ENCODE data around the gene KIF26A.

KIF26A gene

DNA sequence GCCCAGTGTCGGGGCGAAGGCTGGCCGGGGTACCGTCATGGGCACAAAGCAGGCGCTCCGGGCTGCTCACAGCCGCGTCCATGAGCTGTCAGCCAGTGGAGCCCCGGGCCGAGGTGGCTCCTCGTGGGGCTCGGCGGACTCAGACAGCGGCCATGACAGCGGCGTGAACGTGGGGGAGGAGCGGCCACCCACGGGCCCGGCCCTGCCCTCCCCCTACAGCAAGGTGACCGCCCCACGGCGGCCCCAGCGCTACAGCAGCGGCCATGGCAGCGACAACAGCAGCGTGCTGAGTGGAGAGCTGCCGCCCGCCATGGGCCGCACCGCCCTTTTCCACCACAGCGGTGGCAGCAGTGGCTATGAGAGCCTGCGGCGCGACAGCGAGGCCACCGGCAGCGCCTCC, 39.0 kb downstream of the KIF26A start:
- DNase-seq, result no peak
- TF ChIP-seq GATA1 (IDR thresholded peaks at IDR 0.05; ENCODE audit: low read depth, low read length) (no peak), POLR2A (IDR thresholded peaks at IDR 0.05; ENCODE audit: low read length) (no peak)

DNA sequence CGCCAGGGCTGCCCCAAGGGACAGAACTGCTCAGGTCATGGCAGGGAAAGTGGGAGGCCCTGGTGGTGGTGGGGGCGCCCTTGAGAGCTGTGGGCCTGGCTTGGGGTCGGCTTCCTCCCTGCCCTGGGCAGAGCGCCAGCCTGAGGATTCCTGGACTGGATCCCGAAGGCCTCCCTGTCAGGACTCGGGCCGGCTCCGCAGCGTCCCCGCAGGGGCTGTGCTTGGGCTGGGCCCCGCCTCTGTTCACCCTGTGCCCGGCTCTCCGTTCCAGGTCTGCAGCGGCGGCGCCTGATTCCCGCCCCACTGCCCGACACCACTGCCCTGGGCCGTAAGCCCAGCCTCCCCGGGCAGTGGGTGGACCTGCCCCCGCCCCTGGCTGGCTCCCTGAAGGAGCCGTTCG, 39.9 kb downstream of the KIF26A start:
- TF ChIP-seq GATA1 (IDR thresholded peaks at IDR 0.05; ENCODE audit: low read depth, low read length) (no peak), POLR2A (IDR thresholded peaks at IDR 0.05; ENCODE audit: low read length) (no peak)
- DNase-seq, result no peak

DNA sequence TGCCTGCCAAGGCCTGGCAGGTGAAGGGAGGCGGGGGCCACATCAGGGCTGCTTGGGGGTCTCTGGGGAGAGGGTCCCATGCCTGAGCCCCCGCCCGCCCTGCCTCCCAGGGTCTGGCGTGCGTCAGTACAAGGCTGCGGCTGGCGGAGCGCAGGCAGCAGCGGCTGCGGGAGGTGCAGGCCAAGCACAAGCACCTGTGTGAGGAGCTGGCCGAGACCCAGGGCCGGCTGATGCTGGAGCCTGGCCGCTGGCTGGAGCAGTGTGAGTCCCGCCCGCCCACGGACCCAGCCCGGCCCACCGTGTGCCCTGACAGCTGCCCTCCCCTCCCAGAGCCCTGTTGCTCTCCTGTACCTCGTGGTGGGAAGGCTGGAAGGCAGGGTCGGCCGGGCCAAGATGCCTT, 40.7 kb downstream of the KIF26A start:
- DNase-seq, result no peak
- TF ChIP-seq POLR2A (IDR thresholded peaks at IDR 0.05; ENCODE audit: low read length), result no peak
- TF ChIP-seq GATA1 (IDR thresholded peaks at IDR 0.05; ENCODE audit: low read depth, low read length), result no peak

DNA sequence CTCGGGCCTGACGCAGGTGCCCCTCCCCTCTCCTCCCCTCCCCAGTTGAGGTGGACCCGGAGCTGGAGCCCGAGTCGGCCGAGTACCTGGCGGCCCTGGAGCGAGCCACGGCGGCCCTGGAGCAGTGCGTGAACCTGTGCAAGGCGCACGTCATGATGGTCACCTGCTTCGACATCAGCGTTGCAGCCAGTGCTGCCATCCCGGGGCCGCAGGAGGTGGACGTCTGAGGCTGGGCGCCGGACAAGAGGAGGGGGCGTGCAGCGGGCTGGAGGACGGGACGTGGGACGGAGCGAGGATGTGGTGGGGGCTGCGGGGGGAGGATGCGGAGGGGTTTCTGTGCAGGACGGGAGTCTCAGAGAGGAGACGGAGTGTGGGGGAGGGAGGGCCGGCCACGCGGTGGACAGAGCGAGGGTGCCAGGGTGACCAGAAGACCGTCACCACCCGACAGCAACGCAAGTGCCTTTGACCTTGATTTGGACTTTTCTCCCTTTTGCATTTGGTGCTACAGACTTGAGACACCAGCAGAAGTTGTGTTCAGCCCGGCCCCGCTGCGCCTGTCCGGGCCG, 41.3 kb downstream of the KIF26A start:
- TF ChIP-seq POLR2A (IDR thresholded peaks at IDR 0.05; ENCODE audit: low read length) (no peak), GATA1 (IDR thresholded peaks at IDR 0.05; ENCODE audit: low read depth, low read length) (no peak)
- no peak for DNase-seq

- TF ChIP-seq GATA1 (IDR thresholded peaks at IDR 0.05; ENCODE audit: low read depth, low read length) (no peak), POLR2A (IDR thresholded peaks at IDR 0.05; ENCODE audit: low read length) (no peak)
These were observed 42.3 kb downstream of the KIF26A start for GRCh38 chr14:104180561-104181165.

DNA sequence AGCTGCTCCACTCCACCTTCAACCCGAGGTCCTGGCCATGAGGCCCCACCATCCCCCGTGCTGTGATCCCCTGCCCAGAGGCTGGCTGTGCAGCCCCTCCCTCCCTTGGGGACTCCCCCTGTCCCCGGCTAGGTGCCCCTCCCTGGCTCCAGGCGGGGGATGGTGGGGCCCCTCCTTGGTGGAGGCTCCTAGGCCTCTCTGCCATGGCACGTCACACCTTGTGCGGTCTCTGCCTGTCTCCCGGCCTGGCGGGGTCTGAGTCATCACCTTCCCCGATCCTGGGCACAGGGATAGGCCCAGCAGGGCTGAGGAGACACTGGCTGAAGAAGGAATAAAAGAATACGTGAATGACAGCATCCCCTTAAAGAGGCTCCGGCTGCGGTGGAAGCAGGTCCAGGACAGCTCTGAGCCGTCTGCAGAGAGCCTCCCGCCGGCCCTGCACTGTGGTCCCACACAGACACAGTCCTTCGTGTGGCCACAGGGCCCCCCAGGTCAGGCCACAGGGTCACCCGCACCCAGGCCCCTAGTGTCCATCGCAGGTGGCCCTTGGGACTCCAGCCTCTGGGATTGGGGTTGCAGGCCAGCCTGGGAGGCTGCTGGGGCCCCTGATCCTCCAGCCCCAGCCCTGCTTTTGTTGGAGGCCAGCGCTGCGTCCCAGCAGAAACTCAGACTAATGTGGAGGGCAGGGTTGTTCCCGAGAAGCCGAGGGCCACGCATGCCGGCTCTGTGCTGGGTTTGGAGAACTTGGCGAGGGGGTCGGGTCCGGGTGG, 43.6 kb downstream of the KIF26A start:
- no peak for DNase-seq
- TF ChIP-seq GATA1 (IDR thresholded peaks at IDR 0.05; ENCODE audit: low read depth, low read length), result no peak
- TF ChIP-seq POLR2A (IDR thresholded peaks at IDR 0.05; ENCODE audit: low read length), result no peak

More at GRCh38 chr14:104180561-104181165, 42.3 kb downstream of the KIF26A start:
- DNase-seq, result no peak

- no peak for DNase-seq
- TF ChIP-seq GATA1 (IDR thresholded peaks at IDR 0.05; ENCODE audit: low read depth, low read length), result no peak
- TF ChIP-seq POLR2A (IDR thresholded peaks at IDR 0.05; ENCODE audit: low read length), result no peak
These were observed 44.6 kb downstream of the KIF26A start for GRCh38 chr14:104182857-104183425.

- DNase-seq, result no peak
- TF ChIP-seq GATA1 (IDR thresholded peaks at IDR 0.05; ENCODE audit: low read depth, low read length) (no peak), POLR2A (IDR thresholded peaks at IDR 0.05; ENCODE audit: low read length) (no peak)
These were observed 45.4 kb downstream of the KIF26A start for GRCh38 chr14:104183796-104184195.

DNA sequence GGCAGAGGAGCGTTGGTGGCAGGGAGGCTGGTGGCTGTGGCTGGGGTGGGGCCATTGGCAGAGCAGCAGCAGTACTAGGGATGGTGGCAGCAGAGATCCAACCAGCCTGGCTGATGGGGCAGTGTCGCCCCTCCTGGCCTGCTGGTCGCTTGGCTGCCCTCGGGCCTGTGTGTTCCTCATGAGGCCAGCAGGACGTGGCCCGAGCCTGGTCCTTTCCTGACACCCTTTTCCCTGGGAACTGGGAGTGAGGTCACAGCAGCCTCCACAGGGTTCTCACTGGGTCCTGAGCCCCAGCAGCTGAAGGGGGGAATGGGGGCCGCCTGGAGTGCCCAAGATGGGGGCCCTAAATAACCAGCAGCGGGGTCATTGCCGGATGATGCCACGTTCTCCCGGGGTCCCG, 46.1 kb downstream of the KIF26A start:
- no peak for DNase-seq
- TF ChIP-seq POLR2A (IDR thresholded peaks at IDR 0.05; ENCODE audit: low read length) (no peak), GATA1 (IDR thresholded peaks at IDR 0.05; ENCODE audit: low read depth, low read length) (no peak)

DNA sequence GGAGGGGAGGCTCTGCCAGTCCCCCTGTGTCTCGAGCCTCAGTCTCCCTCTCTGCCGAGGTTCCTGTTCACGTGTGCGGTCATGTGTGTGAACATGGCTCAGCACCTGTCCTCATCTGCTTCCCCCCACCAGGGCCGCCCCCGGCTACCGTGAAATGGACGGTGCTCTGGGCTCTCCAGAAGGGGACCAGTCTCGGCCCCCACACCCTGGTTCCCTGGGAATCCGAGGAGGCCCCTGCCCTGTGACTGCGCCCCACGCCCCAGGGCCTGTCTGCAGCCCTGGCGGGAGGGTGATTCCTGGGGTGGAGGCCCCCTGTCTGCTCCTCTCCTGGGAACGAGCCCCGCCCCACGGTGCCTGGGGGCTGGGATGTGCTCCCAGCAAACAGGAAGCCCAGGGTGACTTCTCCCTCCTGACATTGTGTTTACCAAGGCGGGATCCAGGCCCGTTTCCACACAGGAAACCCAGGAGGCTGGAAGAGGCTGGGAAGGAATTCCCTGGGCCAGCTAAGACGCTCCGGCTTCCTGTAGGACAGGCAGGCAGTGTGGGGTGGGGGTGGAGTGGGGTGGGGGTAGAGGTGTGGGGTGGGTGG, 46.6 kb downstream of the KIF26A start:
- TF ChIP-seq POLR2A (IDR thresholded peaks at IDR 0.05; ENCODE audit: low read length), result no peak
- TF ChIP-seq GATA1 (IDR thresholded peaks at IDR 0.05; ENCODE audit: low read depth, low read length), result no peak
- no peak for DNase-seq

- DNase-seq, result no peak
- TF ChIP-seq GATA1 (IDR thresholded peaks at IDR 0.05; ENCODE audit: low read depth, low read length), result no peak
- TF ChIP-seq POLR2A (IDR thresholded peaks at IDR 0.05; ENCODE audit: low read length), result no peak
These were observed 47.6 kb downstream of the KIF26A start for GRCh38 chr14:104185916-104186495.

DNA sequence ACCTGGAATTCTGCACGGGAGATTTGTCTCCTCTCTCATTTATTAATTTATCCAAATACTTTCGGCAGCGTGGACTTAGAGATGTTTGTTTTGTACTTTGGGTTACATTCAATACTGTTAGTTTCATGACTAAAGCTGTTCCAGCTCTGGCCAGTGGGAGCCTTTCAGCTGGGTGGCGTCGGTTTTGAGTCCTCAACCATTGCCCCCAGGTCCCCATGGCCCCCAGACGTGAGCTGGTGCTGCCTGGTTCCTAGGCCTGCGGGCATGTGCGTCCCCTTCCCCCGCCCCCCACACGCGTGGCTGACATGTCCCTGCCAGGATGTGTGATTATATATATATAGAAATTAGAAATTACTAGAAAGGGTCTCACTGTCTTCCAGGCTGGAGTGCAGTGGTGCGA, 48.2 kb downstream of the KIF26A start:
- DNase-seq, result no peak
- no peak for TF ChIP-seq POLR2A (IDR thresholded peaks at IDR 0.05; ENCODE audit: low read length)
- TF ChIP-seq GATA1 (IDR thresholded peaks at IDR 0.05; ENCODE audit: low read depth, low read length), result no peak

DNA sequence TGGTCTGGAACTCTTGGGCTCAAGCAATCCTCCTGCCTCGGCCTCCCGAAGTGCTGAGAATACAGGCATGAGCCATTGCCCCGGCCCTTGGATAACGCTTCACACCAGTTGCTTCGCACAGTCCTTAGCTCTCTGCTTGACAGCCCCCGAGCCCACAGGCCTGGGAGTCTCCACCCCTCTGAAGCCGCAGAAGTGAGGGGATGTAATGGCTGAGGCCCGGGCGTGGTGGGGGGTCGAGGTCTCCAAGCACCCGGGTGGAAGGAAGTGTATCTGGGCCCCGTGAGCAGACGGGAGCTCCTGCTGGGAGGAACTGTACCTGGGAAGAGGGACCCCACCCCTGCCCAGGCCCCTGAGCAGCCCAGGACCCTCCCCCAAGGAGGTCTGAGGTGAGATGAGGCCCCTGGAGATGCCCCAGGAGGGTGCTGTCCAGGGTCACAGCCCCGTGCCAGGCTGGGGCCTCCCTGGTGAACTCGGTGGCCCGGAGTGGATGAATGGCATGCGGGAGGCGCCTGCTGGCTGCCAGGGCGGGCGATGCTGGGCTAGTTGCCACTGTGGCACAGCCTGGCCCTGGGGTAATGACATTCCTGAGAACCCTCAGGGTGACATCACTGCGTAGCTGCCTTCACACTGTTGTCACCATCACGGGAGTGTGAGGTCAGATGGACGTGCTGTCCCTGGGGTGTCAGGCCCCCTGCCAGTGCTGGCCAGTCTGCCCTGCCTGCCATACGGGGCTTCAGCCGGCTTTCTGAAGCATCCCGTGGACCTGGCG, 48.9 kb downstream of the KIF26A start:
- no peak for DNase-seq
- TF ChIP-seq GATA1 (IDR thresholded peaks at IDR 0.05; ENCODE audit: low read depth, low read length), result no peak
- TF ChIP-seq POLR2A (IDR thresholded peaks at IDR 0.05; ENCODE audit: low read length), result no peak
